H9 (cell line): Measurements from ENCODE around the gene F2RL3. TPM values are rescaled to one million over a fixed set of nuclear protein-coding genes. Genes with fewer than 3 reads are reported as not detected.

ENCODE experiments used
- DNase-seq: peaks from one replicate; pipeline ENCODE4 v3.0.0-alpha.2; 2017
- H2AFZ ChIP-seq: one replicate; pipeline ENCODE4 v1.6.1; 2013; ENCODE audit warnings: mild to moderate bottlenecking, low read length, control low read depth, moderate library complexity
- H2AK5ac ChIP-seq: 2 replicates; pipeline ENCODE4 v1.6.1; 2013; ENCODE audit warnings: low read length, control low read depth, mixed read lengths; ENCODE audit not compliant: insufficient read length
- H2BK120ac ChIP-seq: one replicate; pipeline ENCODE4 v1.6.1; 2013; ENCODE audit warnings: low read depth, mild to moderate bottlenecking, low read length, control low read depth, inconsistent platforms; ENCODE audit not compliant: poor library complexity, severe bottlenecking
- H2BK12ac ChIP-seq: 2 replicates; pipeline ENCODE4 v1.6.1; 2013; ENCODE audit warnings: low read length, control low read depth, mixed read lengths, low read depth; ENCODE audit not compliant: insufficient read length
- H2BK15ac ChIP-seq: 2 replicates; pipeline ENCODE4 v1.6.1; 2013; ENCODE audit warnings: low read depth, low read length, control low read depth
- H2BK20ac ChIP-seq: one replicate; pipeline ENCODE4 v1.6.1; 2013; ENCODE audit warnings: low read depth, mild to moderate bottlenecking, low read length, control low read depth, inconsistent platforms; ENCODE audit not compliant: poor library complexity, severe bottlenecking
- H2BK5ac ChIP-seq: 2 replicates; pipeline ENCODE4 v1.6.1; 2013; ENCODE audit warnings: low read length, control low read depth, mixed read lengths; ENCODE audit not compliant: insufficient read length
- H3K14ac ChIP-seq: 2 replicates; pipeline ENCODE4 v1.6.1; 2013; ENCODE audit warnings: low read length, control low read depth; ENCODE audit not compliant: insufficient read depth
- H3K18ac ChIP-seq: 2 replicates; pipeline ENCODE4 v1.6.1; 2013; ENCODE audit warnings: low read depth, mild to moderate bottlenecking, mixed read lengths, low read length, control low read depth; ENCODE audit not compliant: insufficient read length
- H3K23ac ChIP-seq: 2 replicates; pipeline ENCODE4 v1.6.1; 2013; ENCODE audit warnings: low read length, control low read depth, mixed read lengths, low read depth; ENCODE audit not compliant: insufficient read length
- H3K23me2 ChIP-seq: 2 replicates; pipeline ENCODE4 v1.6.1; 2013; ENCODE audit warnings: low read depth, mild to moderate bottlenecking, mixed read lengths, low read length, control low read depth; ENCODE audit not compliant: insufficient read length, poor library complexity, severe bottlenecking
- H3K27ac ChIP-seq: 2 replicates; pipeline ENCODE4 v1.5.1; 2013; ENCODE audit warnings: low read length, control low read depth, mixed read lengths, low read depth; ENCODE audit not compliant: insufficient read length
- H3K27me3 ChIP-seq: 2 replicates; pipeline ENCODE4 v1.6.1; 2013; ENCODE audit warnings: low read length, control low read depth, inconsistent platforms; ENCODE audit not compliant: insufficient read depth
- H3K4ac ChIP-seq: 2 replicates; pipeline ENCODE4 v1.6.1; 2013; ENCODE audit warnings: low read depth, mild to moderate bottlenecking, control low read depth, inconsistent platforms, low read length, moderate library complexity
- H3K4me1 ChIP-seq: 2 replicates; pipeline ENCODE4 v1.6.1; 2013; ENCODE audit warnings: low read length, control low read depth, inconsistent platforms; ENCODE audit not compliant: insufficient read depth
- H3K4me2 ChIP-seq: 2 replicates; pipeline ENCODE4 v1.6.1; 2013; ENCODE audit warnings: low read length, control low read depth, mixed read lengths; ENCODE audit not compliant: insufficient read length, insufficient read depth
- H3K56ac ChIP-seq: 2 replicates; pipeline ENCODE4 v1.6.1; 2013; ENCODE audit warnings: low read depth, mild to moderate bottlenecking, mixed read lengths, low read length, control low read depth; ENCODE audit not compliant: insufficient read length
- H3K79me1 ChIP-seq: 2 replicates; pipeline ENCODE4 v1.6.1; 2013; ENCODE audit warnings: low read depth, mild to moderate bottlenecking, moderate library complexity, low read length, control low read depth, inconsistent platforms; ENCODE audit not compliant: insufficient read depth, poor library complexity, severe bottlenecking
- H3K79me2 ChIP-seq: 2 replicates; pipeline ENCODE4 v1.6.1; 2013; ENCODE audit warnings: low read length, control low read depth, inconsistent platforms; ENCODE audit not compliant: insufficient read depth
- H3K9ac ChIP-seq: 2 replicates; pipeline ENCODE4 v1.6.1; 2013; ENCODE audit warnings: low read length, control low read depth, mixed read lengths; ENCODE audit not compliant: insufficient read length; ENCODE audit errors: extremely low read depth
- H3K9me3 ChIP-seq: one replicate; pipeline ENCODE4 v1.6.1; 2013; ENCODE audit warnings: low read depth, low read length, inconsistent platforms; ENCODE audit not compliant: control insufficient read depth
- H3T11ph ChIP-seq: one replicate; pipeline ENCODE4 v1.6.1; 2013; ENCODE audit warnings: mild to moderate bottlenecking, low read length, control low read depth, inconsistent platforms
- H4K20me1 ChIP-seq: one replicate; pipeline ENCODE4 v1.6.1; 2013; ENCODE audit not compliant: control insufficient read depth, insufficient read length, insufficient read depth
- H4K5ac ChIP-seq: 2 replicates; pipeline ENCODE4 v1.6.1; 2013; ENCODE audit warnings: low read depth, mild to moderate bottlenecking, mixed read lengths, low read length, control low read depth; ENCODE audit not compliant: insufficient read length
- H4K8ac ChIP-seq: replicated peaks from 2 replicates; pipeline ENCODE4 v1.6.1; 2013; ENCODE audit warnings: low read length, control low read depth, mixed read lengths, low read depth; ENCODE audit not compliant: insufficient read length
- H4K91ac ChIP-seq: 2 replicates; pipeline ENCODE4 v1.6.1; 2013; ENCODE audit warnings: low read depth, mild to moderate bottlenecking, moderate library complexity, mixed read lengths, low read length, control low read depth; ENCODE audit not compliant: insufficient read length
- H3K27ac Mint-ChIP-seq, 3 experiments: 2 replicates in 2 of 3; 3 replicates in 1 of 3; pipeline ENCODE4 v1.8.0; 2020 to 2021; ENCODE audit warnings: mixed read lengths in 3 of 3, mild to moderate bottlenecking in 1 of 3, moderate library complexity in 1 of 3
- H3K27me3 Mint-ChIP-seq: 2 replicates; pipeline ENCODE4 v1.8.0; 2021; ENCODE audit warnings: low read depth, mild to moderate bottlenecking, moderate library complexity, mixed read lengths
- H3K36me3 Mint-ChIP-seq, 3 experiments: 2 replicates in 2 of 3; 3 replicates in 1 of 3; pipeline ENCODE4 v1.8.0; 2020 to 2021; ENCODE audit warnings: low read depth in 3 of 3, mixed read lengths in 3 of 3; ENCODE audit not compliant: insufficient read depth in 1 of 3
- H3K4me1 Mint-ChIP-seq, 2 experiments: 2 replicates each; pipeline ENCODE4 v1.8.0; 2020; ENCODE audit warnings: mixed read lengths in 2 of 2
- H3K4me3 Mint-ChIP-seq, 2 experiments: 2 replicates in 1 of 2; 3 replicates in 1 of 2; pipeline ENCODE4 v1.8.0; 2020 to 2021; ENCODE audit warnings: mild to moderate bottlenecking in 2 of 2, mixed read lengths in 2 of 2, moderate library complexity in 1 of 2
- H3K9me3 Mint-ChIP-seq, 2 experiments: 2 replicates in 1 of 2; 3 replicates in 1 of 2; pipeline ENCODE4 v1.8.0; 2020; ENCODE audit warnings: mild to moderate bottlenecking in 2 of 2, mixed read lengths in 2 of 2, moderate library complexity in 1 of 2
- CTCF ChIP-seq: fragments of 200-600 bp; sonication (generic); conservative IDR thresholded peaks from 3 replicates; pipeline ENCODE4 v1.8.0; 2021; ENCODE audit warnings: antibody characterized with exemption, mild to moderate bottlenecking
- WGBS: extraction: QIAGEN DNeasy Blood & Tissue Kit; methylation state at CpG from one replicate; pipeline ENCODE4 v1.1.7; 2013; ENCODE audit warnings: missing lambda C conversion rate, low lambda C conversion rate, mixed read lengths; ENCODE audit not compliant: insufficient read length; ENCODE audit errors: extremely low coverage; 5-methylcytosine and 5-hydroxymethylcytosine counted together
- total RNA-seq: library from RNA; stranded (reverse); gene quantifications from 2 replicates; pipeline ENCODE4 v1.2.1, GENCODE V29; 2021

The F2RL3 gene
- total RNA-seq, 1 experiment from 2014 or later, result not detected

- H4K91ac ChIP-seq, result no peak overlapping the region
- H3K36me3 Mint-ChIP-seq, result peaks cover 14 to 23% (median 21%) of the 10 kb centered on the region in 3 experiments
- H3K4me3 Mint-ChIP-seq, result no peak overlapping the region
- H4K20me1 ChIP-seq, result no peaks in the 10 kb centered on the region
- no peak overlapping the region for H3K4ac ChIP-seq
- no peak overlapping the region for H3K14ac ChIP-seq
- H3K4me1 Mint-ChIP-seq, result no peaks in the 10 kb centered on the region
- peaks cover 1% of the 10 kb centered on the region for H3K27me3 Mint-ChIP-seq
- H3K27ac Mint-ChIP-seq, result no peak overlapping the region
- H2BK120ac ChIP-seq, result no peak overlapping the region
- no peak overlapping the region for H2BK5ac ChIP-seq
- no peak overlapping the region for H3K9ac ChIP-seq
- H3K9me3 Mint-ChIP-seq, result peaks cover 19 to 27% of the 10 kb centered on the region in 2 experiments
- no peak overlapping the region for H3K4me2 ChIP-seq
- no peak for TF ChIP-seq CTCF
- no peaks in the 10 kb centered on the region for H3K23me2 ChIP-seq
- no peaks in the 10 kb centered on the region for H3K4me1 ChIP-seq
- H3K27me3 ChIP-seq, result no peaks in the 10 kb centered on the region
- no peak for DNase-seq
- H3T11ph ChIP-seq, result no peak overlapping the region
- H2BK15ac ChIP-seq, result no peak overlapping the region
- H2BK20ac ChIP-seq, result no peak overlapping the region
- no peaks in the 10 kb centered on the region for H3K79me2 ChIP-seq
- no peak overlapping the region for H2AFZ ChIP-seq
- no peak overlapping the region for H4K5ac ChIP-seq
- H2BK12ac ChIP-seq, result no peak overlapping the region
- peaks cover 7% of the 10 kb centered on the region for H3K9me3 ChIP-seq
- no peak overlapping the region for H4K8ac ChIP-seq
- no CpG with 5 or more reads among the region's 7 CpGs for WGBS
- H3K23ac ChIP-seq, result no peak overlapping the region
- no peak overlapping the region for H3K18ac ChIP-seq
- no peak overlapping the region for H3K56ac ChIP-seq
- no peak overlapping the region for H3K27ac ChIP-seq
- H2AK5ac ChIP-seq, result no peak overlapping the region
- no peaks in the 10 kb centered on the region for H3K79me1 ChIP-seq
Observed at GRCh38 chr19:16917401-16917800, 28.6 kb downstream of the F2RL3 start.
